ENCODE data around the gene TSC22D1. TPM values are rescaled to one million over a fixed set of nuclear protein-coding genes. Genes with fewer than 3 reads are reported as not detected.
"Not testable (repeated sequence)": the region's sequence is repeated elsewhere in the genome, so short reads cannot be mapped to it uniquely, and the experiment has no call there.

The TSC22D1 gene
- total RNA-seq, result 1 to 10 TPM; 4.1 to 6.8 TPM

DNA sequence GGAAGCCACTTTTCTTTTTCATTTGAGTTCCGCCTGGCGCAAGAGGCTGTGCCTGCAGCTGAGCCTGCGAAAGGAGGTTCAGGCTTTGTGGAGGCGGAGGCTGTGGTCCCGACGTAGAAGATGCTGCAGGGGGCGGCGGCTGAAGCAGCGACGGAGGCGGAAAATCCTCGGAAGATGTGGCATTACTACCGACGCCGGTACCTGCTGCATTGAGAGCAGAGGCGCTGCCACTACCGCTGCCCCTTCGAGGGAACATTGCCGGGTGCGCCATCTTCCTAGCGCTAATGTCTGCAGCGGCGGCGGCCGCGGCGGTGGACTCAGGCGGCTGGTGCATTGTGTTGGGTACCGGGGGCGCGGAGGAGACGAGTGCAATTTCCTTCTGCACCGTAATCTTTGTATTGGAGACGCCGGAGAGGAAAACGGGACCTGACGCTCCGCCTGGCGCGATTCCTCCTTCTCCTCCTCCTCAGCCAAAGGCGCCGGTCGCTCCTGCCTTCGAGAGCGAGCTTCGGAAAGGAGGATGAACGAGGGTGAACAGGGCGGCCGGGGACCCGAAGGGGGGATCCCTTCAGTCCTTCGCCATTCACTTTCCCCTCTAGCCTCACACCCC, at the start of gene TSC22D1:
TSS of gene TSC22D1 (minus strand) at position 590 of the 610 bp plus-strand sequence. CDS start at position 334, 256 bp downstream.
- Mint-ChIP-seq H3K27ac (peak within 1 kb of the TSS; percentile 79), H3K27me3 (no peaks in the 10 kb centered on the region), H3K4me1 (peaks cover 29% of the 10 kb centered on the region), H3K4me3 (peak within 1 kb of the TSS; percentile 90), H3K9me3 (no peaks in the 10 kb centered on the region), H3K36me3 (ENCODE audit: low read depth) (peaks cover 10% of the 10 kb centered on the region)
- peak; percentile 7 for ATAC-seq (replicated peaks)

DNA sequence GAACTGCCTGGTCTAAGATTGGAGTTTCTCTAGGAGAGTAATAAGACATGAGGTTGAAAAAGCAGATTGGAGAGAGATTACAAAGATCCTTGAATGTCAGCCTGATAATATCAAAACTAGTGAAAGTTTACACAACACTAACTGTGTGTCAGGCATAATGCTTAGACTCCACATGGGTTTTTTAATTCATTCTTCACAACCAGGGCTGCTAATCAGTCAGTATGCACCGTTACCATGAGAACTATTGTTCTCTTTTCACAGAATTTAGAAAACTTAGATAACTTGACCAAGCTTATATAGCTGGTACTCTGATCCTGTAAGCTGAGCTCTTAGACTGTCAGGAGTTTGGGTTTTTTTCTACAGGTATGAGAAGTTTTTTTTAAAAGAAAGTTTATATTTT, 46.6 kb upstream of the TSC22D1 start:
- Mint-ChIP-seq H3K4me1 (no peaks in the 10 kb centered on the region), H3K9me3 (no peaks in the 10 kb centered on the region), H3K27ac (no peak overlapping the region), H3K27me3 (peaks cover 15% of the 10 kb centered on the region), H3K36me3 (ENCODE audit: low read depth) (no peaks in the 10 kb centered on the region), H3K4me3 (no peak overlapping the region)
- ATAC-seq (replicated peaks), result no peak

DNA sequence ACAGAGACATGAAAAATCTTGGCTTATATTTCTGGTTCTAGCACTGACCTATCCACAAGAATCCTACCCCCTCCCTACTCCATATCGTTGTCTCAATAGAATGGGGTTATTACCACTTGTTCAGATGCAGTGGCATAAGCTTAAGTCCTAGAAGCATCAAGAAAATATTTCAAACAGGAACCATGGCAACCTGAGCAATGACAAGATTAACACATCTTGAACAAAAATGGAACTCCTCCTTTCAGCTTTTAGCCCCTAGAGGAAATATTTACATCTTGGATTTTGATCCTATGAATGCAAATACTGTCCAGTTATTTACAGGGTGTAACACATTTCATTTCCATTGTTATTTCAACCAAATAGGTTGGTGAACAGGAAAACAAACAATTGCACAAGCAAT, 46.1 kb upstream of the TSC22D1 start:
- no peak for ATAC-seq (replicated peaks)
- Mint-ChIP-seq H3K27ac (no peak overlapping the region), H3K27me3 (peaks cover 14% of the 10 kb centered on the region), H3K36me3 (ENCODE audit: low read depth) (no peaks in the 10 kb centered on the region), H3K4me3 (no peak overlapping the region), H3K9me3 (no peaks in the 10 kb centered on the region), H3K4me1 (no peaks in the 10 kb centered on the region)

DNA sequence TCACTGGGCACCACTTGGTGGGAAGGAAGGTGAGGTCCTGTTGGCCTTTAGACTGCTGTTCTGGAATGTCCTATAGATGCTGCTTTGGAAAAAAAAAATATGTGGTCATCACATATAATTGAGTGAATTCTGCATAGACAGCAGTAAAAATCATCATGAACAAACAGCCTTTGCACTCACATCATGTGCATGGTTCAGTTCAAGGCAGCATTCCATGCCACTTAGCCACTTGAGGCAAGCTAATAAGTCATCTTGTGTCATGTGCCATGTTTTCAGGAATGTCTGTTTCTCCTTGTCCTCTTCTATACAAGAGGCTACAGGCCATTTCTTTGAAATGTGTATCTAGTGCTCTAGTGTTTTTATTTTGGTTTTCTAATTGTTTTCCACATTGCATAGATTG, 43.9 kb upstream of the TSC22D1 start:
- Mint-ChIP-seq H3K4me1 (no peaks in the 10 kb centered on the region), H3K36me3 (ENCODE audit: low read depth) (no peaks in the 10 kb centered on the region), H3K27me3 (no peaks in the 10 kb centered on the region), H3K27ac (no peak overlapping the region), H3K4me3 (no peak overlapping the region), H3K9me3 (no peaks in the 10 kb centered on the region)
- ATAC-seq (replicated peaks), result no peak

DNA sequence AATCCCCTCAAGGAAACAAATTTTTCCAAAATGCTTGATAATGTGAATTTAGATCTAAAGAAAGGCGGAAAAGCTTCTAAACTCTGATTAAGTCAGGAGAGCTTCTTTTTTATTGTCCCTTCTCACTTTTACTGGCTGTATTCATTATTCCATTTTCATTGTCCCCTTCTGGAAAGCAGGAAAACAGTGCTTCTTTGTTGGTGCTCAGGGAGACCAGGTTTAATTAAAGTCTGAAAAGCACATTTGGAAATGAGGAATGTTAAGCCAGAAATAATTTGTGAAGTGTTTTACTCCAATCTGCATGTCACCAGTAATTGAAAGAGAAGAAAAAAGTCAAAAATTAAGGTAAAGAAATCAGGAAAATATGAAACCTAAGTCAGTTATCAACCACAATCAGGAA, 43.5 kb upstream of the TSC22D1 start:
- Mint-ChIP-seq H3K4me3 (no peak overlapping the region), H3K4me1 (no peaks in the 10 kb centered on the region), H3K36me3 (ENCODE audit: low read depth) (no peaks in the 10 kb centered on the region), H3K27ac (no peak overlapping the region), H3K9me3 (no peaks in the 10 kb centered on the region), H3K27me3 (no peaks in the 10 kb centered on the region)
- no peak for ATAC-seq (replicated peaks)

DNA sequence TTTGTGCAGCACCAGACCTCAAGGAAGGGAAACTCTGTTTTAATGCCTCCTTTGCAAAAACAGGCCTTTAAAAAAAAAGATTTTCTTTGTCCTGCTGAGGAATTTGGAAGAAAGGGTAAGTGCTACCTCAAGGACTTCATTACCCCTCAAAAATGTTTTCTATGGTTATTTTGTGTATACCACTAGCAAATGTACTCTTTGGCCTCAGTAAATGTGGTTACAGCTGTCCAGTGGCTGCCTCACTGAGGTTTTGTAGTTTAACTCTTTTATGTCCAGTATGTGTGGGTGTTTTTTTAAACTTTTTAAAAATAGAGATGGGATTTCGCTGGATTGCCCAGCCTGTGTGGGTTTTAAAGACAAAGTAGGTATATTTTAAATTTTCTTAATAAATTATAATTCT, 42.2 kb upstream of the TSC22D1 start:
- Mint-ChIP-seq H3K27me3 (no peaks in the 10 kb centered on the region), H3K4me1 (no peaks in the 10 kb centered on the region), H3K4me3 (no peak overlapping the region), H3K27ac (no peak overlapping the region), H3K36me3 (ENCODE audit: low read depth) (no peaks in the 10 kb centered on the region), H3K9me3 (no peaks in the 10 kb centered on the region)
- no peak for ATAC-seq (replicated peaks)

DNA sequence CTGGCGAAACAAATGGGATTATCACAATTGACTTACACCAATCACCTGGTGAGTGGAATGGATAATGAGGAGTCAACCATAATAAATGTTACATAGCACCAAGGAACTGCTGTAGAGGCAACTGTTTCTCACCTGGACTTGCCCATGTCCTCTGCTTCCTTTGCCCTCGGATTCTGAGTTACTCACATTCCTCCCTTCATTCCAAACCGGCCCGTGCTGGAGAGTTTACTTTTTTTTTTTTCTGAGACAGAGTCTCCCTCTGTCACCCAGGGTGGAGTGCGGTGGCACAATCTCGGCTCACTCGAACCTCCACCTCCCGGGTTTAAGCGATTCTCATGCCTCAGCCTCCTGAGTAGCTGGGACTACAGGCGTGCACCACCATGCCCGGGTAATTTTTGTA, 41.5 kb upstream of the TSC22D1 start:
- Mint-ChIP-seq H3K9me3 (no peaks in the 10 kb centered on the region), H3K27ac (no peak overlapping the region), H3K4me3 (no peak overlapping the region), H3K36me3 (ENCODE audit: low read depth) (no peaks in the 10 kb centered on the region), H3K4me1 (no peaks in the 10 kb centered on the region), H3K27me3 (no peaks in the 10 kb centered on the region)
- no peak for ATAC-seq (replicated peaks)

DNA sequence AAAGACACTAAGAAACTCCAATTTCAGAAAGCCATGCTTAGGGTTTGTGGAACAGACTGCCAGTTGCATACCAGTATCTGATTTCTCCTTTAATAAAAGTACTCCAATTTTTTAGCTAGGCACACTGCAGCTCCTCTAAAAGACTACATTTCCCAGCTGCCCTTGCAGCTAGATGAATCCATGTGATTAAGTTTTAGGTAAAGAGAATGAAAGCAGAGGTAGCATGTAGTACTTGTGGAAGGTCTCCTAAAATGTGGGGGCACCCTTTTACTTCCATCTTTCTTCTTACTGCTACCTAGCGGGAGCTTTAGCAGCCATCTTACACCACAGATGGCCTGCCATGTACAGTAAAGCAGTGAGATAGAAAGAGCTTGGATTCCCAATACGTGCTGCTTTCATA, 33.0 kb upstream of the TSC22D1 start:
- peaks cover 4% of the 10 kb centered on the region for H3K9me3 Mint-ChIP-seq

DNA sequence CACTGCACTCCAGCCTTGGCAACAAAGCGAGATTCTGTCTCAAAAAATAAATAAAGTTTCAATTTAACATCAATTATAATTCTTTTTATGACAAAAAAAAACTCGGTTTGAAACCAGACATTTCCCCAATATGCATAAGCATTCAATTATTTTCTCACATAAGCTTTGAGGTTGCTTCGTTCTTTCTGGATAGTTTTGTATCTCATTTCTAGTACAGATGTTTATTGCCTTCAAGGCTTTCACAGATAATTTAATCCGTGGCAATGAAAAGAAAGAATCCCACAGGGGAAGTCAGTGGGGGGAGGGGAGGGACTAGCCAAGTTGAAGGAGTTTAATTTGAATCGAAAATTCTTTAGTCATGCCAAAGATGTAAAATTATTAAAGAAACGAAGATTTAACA, 29.6 kb upstream of the TSC22D1 start:
- peaks cover 8% of the 10 kb centered on the region for H3K27me3 Mint-ChIP-seq

More for the DNA sequence above, 33.0 kb upstream of the TSC22D1 start:
- Mint-ChIP-seq H3K36me3 (ENCODE audit: low read depth) (no peaks in the 10 kb centered on the region), H3K4me1 (no peaks in the 10 kb centered on the region), H3K4me3 (no peak overlapping the region), H3K27ac (no peak overlapping the region), H3K27me3 (peaks cover 9% of the 10 kb centered on the region)
- ATAC-seq (replicated peaks), result no peak

DNA sequence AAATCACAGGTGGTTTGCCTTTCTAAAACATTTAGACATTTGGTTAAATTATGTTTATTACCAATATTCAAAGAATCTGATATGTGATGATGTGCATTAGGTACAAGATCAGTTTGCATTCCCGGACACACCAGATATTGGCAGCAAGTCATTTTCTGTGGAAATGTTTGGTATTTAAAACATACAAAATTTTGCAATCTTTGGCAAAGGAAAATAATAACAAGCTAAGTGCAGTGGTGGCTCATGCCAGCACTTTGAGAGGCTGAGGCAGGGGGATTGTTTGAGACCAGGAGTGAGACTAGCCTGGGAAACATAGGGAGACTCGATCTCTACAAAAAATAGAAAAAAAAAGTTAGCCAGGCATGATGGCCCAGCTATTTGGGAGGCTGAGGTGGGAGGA, 29.1 kb upstream of the TSC22D1 start:
- no peak overlapping the region for H3K4me3 Mint-ChIP-seq

More for the DNA sequence above, 29.6 kb upstream of the TSC22D1 start:
- Mint-ChIP-seq H3K4me1 (no peaks in the 10 kb centered on the region), H3K4me3 (no peak overlapping the region), H3K27ac (no peak overlapping the region), H3K9me3 (peaks cover 3% of the 10 kb centered on the region), H3K36me3 (ENCODE audit: low read depth) (no peaks in the 10 kb centered on the region)
- no peak for ATAC-seq (replicated peaks)

DNA sequence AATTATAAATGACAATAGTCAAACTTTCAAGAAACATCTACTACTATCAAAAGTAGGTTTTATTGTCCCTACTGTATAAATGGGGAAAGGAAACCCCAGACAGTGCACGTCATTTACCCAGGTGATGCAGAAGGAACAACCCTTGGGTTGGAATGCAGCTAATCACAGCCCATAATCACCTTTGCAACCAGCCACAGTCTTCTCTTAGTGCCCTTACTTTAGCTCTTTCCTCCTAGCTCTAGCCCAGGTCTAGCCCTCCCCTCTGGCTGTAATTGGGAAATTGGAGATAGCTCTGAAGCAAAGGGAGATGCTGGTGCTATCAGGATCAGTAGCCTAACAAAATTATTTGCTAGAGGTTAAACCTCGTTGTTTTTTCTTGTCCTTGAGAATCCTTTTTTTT, 25.5 kb upstream of the TSC22D1 start:
- H3K9me3 Mint-ChIP-seq, result no peaks in the 10 kb centered on the region
- no peaks in the 10 kb centered on the region for H3K4me1 Mint-ChIP-seq
- H3K27ac Mint-ChIP-seq, result no peak overlapping the region
- no peak overlapping the region for H3K4me3 Mint-ChIP-seq
- H3K27me3 Mint-ChIP-seq, result peaks cover 6% of the 10 kb centered on the region
- ATAC-seq (replicated peaks), result no peak
- H3K36me3 Mint-ChIP-seq (ENCODE audit: low read depth), result no peaks in the 10 kb centered on the region

More for the DNA sequence above, 29.1 kb upstream of the TSC22D1 start:
- H3K36me3 Mint-ChIP-seq (ENCODE audit: low read depth), result no peaks in the 10 kb centered on the region
- H3K27me3 Mint-ChIP-seq, result peaks cover 6% of the 10 kb centered on the region
- H3K4me1 Mint-ChIP-seq, result no peaks in the 10 kb centered on the region
- no peak overlapping the region for H3K27ac Mint-ChIP-seq
- no peaks in the 10 kb centered on the region for H3K9me3 Mint-ChIP-seq
- no peak for ATAC-seq (replicated peaks)

DNA sequence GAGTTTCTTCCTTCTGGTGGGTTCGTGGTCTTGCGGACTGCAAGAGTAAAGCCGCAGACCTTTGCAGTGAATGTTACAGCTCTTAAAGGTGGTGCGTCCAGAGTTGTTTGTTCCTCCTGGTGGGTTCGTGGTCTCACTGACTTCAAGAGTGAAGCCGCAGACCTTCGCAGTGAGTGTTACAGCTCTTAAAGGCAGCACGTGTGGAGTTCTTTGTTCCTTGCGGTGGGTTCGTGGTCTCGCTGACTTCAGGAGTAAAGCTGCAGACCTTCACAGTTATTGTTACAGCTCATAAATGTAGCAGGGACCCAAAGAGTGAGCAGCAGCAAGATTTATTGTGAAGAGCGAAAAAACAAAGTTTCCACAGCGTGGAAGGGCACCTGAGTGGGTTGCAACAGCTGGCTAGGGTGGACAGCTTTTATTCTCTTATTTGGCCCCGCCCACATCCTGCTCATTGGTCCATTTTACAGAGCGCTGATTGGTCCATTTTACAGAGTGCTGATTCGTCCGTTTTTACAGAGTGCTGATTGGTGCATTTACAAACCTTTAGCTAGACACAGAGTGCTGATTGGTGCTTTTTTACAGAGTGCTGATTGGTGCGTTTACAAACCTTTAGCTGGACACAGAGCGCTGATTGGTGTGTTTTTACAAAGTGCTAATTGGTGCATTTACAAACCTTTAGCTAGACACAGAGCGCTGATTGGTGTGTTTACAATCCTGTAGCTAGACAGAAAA, 17.9 kb upstream of the TSC22D1 start:
- not testable (repeated sequence) for H3K4me3 Mint-ChIP-seq; ATAC-seq (replicated peaks); H3K9me3 Mint-ChIP-seq; H3K4me1 Mint-ChIP-seq; H3K27ac Mint-ChIP-seq; H3K36me3 Mint-ChIP-seq (ENCODE audit: low read depth)
- peaks cover 25% of the 10 kb centered on the region for H3K27me3 Mint-ChIP-seq

DNA sequence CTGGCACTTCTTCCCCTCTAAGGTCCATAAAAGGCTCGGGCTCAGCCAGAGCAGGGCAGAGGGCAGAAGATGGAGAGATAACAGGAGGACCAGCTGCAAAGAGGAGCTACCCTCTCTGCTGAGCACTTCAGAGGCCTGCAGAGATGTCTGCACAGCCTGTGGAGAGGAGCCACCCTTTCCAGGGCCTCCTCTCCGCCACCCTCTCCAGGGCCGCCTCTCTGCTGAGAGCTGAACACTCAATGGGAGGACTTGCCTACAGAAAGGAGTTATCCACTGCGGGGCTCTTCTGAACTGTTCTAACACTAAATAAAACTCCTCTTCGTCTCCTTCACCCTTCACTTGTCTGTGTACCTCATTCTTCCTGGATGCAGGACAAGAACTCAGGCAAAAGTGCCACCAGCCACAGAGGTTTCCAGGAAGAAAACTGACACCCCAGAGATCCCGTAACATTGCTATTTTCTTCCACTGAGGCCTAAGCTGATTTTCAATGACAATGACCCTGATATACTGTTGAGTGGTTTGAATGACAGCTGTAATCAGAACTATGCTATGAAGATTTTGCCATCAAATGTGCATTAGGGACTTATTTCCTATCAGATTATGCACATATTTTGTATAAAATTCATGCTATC, 16.2 kb upstream of the TSC22D1 start:
- Mint-ChIP-seq H3K27me3 (peaks cover 21% of the 10 kb centered on the region), H3K4me1 (no peaks in the 10 kb centered on the region)
- no peak for ATAC-seq (replicated peaks)

DNA sequence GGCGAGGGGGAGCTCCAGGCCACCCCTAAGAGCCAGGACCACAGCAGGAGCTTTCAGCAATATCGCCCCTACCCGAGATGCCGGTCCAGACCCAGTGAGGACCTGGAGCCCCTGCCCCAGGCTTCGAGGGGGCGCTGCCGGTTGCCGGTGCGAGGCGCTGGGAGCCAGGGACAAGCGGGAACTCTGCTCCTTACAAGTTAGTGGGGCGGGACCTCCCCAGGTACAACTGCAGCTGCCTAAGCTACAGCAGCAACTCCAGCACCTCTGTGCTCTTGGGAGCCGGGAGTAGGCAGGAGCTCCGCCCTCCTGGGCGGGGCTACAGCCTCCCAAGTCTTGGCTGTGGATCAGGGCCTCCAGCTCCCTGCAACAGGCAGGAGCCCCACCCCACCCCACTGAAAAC, 15.2 kb upstream of the TSC22D1 start:
- H3K9me3 Mint-ChIP-seq, result no peaks in the 10 kb centered on the region
- H3K4me1 Mint-ChIP-seq, result no peaks in the 10 kb centered on the region
- H3K27ac Mint-ChIP-seq, result no peak overlapping the region
- no peak overlapping the region for H3K4me3 Mint-ChIP-seq
- no peaks in the 10 kb centered on the region for H3K36me3 Mint-ChIP-seq (ENCODE audit: low read depth)
- H3K27me3 Mint-ChIP-seq, result peaks cover 26% of the 10 kb centered on the region
- ATAC-seq (replicated peaks), result no peak

More for the DNA sequence above, 16.2 kb upstream of the TSC22D1 start:
- Mint-ChIP-seq H3K4me3 (no peak overlapping the region), H3K27ac (no peak overlapping the region), H3K36me3 (ENCODE audit: low read depth) (no peaks in the 10 kb centered on the region), H3K9me3 (no peaks in the 10 kb centered on the region)

DNA sequence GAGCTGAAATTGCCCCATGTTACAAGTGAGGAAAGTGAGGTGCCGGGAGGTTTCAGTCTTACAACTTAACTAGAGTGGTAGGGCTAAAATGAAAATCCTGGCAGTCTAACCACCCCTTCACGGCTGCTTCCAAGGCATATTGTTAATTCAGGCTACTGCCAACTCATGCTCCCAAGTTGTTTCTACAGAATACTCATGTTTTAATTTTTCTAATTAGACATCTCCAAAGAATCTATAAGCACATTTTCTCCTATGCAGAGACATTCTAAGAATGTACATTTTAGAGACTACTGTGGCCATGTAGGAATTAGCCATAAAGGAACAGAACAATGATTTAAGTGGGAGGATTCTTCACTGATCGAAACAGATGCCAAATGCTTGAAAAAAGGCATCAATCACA, 7.0 kb upstream of the TSC22D1 start:
- Mint-ChIP-seq H3K4me1 (peaks cover 4% of the 10 kb centered on the region), H3K36me3 (ENCODE audit: low read depth) (no peaks in the 10 kb centered on the region), H3K27ac (no peak overlapping the region), H3K27me3 (peaks cover 8% of the 10 kb centered on the region), H3K9me3 (no peaks in the 10 kb centered on the region), H3K4me3 (no peak overlapping the region)
- ATAC-seq (replicated peaks), result no peak

Measured in activated T-helper 17 cell treated with anti-CD3 and anti-CD28 coated beads, Interleukin-2, amount 50 U/mL, for 72 hours (primary cell).